Activated naive CD8-positive, alpha-beta T cell treated with anti-CD3 and anti-CD28 coated beads, Interleukin-2, amount 10 ng/mL, durations not matched to agents 7 days and 5 days (primary cell): ENCODE measurements around the gene PRPF19. TPM values are rescaled to one million over a fixed set of nuclear protein-coding genes. Genes with fewer than 3 reads are reported as not detected.

Experiments used
- ATAC-seq: fragments of 150-1000 bp; cut with Tn5 transposase; one replicate; pipeline ENCODE4 v1.10.0; 2021; ENCODE audit warnings: low read depth, moderate library complexity
- POLR2A ChIA-PET: fragments of 350-600 bp; sonication (Branson Sonifier 250); formaldehyde crosslinking; loops from one replicate; lab custom pipeline; 2021; ENCODE audit warnings: antibody characterized with exemption; lab: Charles Lee
- DNase-seq: peaks from one replicate; pipeline ENCODE4 v3.0.0; 2021
- H3K27ac Mint-ChIP-seq: one replicate; pipeline ENCODE4 v1.8.0; 2022; ENCODE audit warnings: mild to moderate bottlenecking, mixed read lengths
- H3K27me3 Mint-ChIP-seq: one replicate; pipeline ENCODE4 v1.8.0; 2022; ENCODE audit warnings: mild to moderate bottlenecking, moderate library complexity, mixed read lengths
- H3K36me3 Mint-ChIP-seq: one replicate; pipeline ENCODE4 v1.8.0; 2021; ENCODE audit warnings: mild to moderate bottlenecking, mixed read lengths
- H3K4me1 Mint-ChIP-seq: one replicate; pipeline ENCODE4 v1.8.0; 2021; ENCODE audit warnings: mixed read lengths
- H3K4me3 Mint-ChIP-seq: one replicate; pipeline ENCODE4 v1.8.0; 2022; ENCODE audit warnings: mild to moderate bottlenecking, moderate library complexity, mixed read lengths
- H3K9me3 Mint-ChIP-seq: one replicate; pipeline ENCODE4 v1.8.0; 2021; ENCODE audit warnings: mixed read lengths
- total RNA-seq, 2 experiments: library from RNA; stranded (reverse); gene quantifications; one replicate each; pipeline ENCODE4 v1.2.3, GENCODE V29; 2021

PRPF19 gene
- total RNA-seq, 2 experiments from 2014 or later, result 97.7 to 103 TPM

- ATAC-seq (peak; percentile 36), DNase-seq (no peak)
- POLR2A ChIA-PET, result no interaction called here
- Mint-ChIP-seq H3K36me3 (peaks cover 15% of the 10 kb centered on the region), H3K27ac (no peak overlapping the region), H3K4me1 (peaks cover 9% of the 10 kb centered on the region), H3K4me3 (no peak overlapping the region), H3K27me3 (no peaks in the 10 kb centered on the region), H3K9me3 (no peaks in the 10 kb centered on the region)
Observed at GRCh38 chr11:60879971-60880588, 26.3 kb downstream of the PRPF19 start.

DNA sequence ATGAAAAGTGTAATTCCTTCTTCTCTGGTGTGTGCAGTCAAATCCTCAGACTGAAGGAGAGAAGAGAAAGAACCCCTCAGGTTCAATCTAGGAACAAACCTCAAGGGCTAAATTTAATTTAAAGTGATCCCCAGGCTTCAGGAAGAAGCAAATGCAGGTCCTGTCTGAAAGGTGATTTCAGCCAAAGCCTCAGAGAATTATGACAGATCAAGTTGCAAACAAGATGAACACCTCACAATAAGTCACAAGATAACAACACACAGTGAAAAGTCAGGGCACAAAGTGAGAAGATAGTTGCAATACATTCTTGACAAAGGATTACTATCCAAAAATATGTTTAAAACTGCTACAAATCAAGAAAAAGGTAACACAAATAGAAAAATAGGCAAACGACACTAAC is 27.3 kb downstream of the PRPF19 start:
- Mint-ChIP-seq H3K27ac (no peak overlapping the region), H3K9me3 (no peaks in the 10 kb centered on the region), H3K4me1 (peaks cover 11% of the 10 kb centered on the region), H3K36me3 (peaks cover 13% of the 10 kb centered on the region), H3K4me3 (no peak overlapping the region), H3K27me3 (no peaks in the 10 kb centered on the region)
- ATAC-seq, result no peak
- DNase-seq, result no peak
- POLR2A ChIA-PET, result no interaction called here

DNA sequence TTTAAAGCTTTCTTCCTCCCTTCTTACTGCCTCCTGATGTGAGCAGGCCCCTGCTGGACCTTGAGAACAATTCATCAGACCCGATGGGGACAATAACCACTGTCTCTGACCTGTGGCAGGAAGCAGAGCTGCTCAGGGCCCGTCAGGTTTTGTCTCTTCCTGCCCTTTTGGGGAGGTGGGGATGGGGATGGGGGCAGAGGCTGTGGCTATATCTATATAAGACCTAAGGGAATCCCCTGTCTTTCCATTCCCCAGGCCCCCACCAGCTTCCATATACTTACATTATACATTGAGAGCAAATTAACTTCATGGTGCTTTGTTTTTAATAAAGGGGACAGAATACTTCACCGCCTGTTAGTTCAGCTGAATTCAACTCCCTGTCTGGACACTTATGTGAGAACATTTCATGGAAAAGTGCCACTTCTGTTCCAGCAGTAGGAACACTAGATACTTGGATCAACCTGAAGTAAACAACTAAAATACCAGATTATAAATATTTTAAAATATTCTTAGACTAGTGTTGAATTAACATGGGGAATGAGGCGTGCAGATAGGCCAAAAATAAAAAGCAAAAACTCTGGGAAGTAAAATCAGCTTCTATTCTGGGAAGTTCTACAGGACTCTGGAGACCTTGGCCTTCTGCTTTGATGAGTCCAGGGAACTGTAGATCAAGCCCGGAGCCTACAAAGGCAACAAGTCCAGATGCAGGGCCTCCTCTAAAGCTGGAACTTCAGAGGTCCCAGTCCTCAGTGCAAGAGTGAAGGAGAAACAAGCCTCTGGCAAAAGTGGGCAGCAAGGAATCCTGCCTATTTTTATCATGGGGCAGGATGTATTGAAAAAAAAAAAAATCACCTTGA is 27.9 kb downstream of the PRPF19 start:
- H3K27me3 Mint-ChIP-seq, result no peaks in the 10 kb centered on the region
- no peak for ATAC-seq
- H3K4me3 Mint-ChIP-seq, result no peak overlapping the region
- DNase-seq, result no peak
- H3K27ac Mint-ChIP-seq, result no peak overlapping the region
- H3K4me1 Mint-ChIP-seq, result peaks cover 15% of the 10 kb centered on the region
- no peaks in the 10 kb centered on the region for H3K9me3 Mint-ChIP-seq
- H3K36me3 Mint-ChIP-seq, result peaks cover 9% of the 10 kb centered on the region
- POLR2A ChIA-PET, result no interaction called here

- Mint-ChIP-seq H3K4me1 (peaks cover 33% of the 10 kb centered on the region), H3K4me3 (no peak overlapping the region), H3K27ac (peak overlapping the region; percentile 30), H3K9me3 (no peaks in the 10 kb centered on the region), H3K27me3 (no peaks in the 10 kb centered on the region), H3K36me3 (peaks cover 3% of the 10 kb centered on the region)
- no peak for ATAC-seq
- POLR2A ChIA-PET, result no interaction called here
- no peak for DNase-seq
Observed at GRCh38 chr11:60876168-60876485, 30.3 kb downstream of the PRPF19 start.

DNA sequence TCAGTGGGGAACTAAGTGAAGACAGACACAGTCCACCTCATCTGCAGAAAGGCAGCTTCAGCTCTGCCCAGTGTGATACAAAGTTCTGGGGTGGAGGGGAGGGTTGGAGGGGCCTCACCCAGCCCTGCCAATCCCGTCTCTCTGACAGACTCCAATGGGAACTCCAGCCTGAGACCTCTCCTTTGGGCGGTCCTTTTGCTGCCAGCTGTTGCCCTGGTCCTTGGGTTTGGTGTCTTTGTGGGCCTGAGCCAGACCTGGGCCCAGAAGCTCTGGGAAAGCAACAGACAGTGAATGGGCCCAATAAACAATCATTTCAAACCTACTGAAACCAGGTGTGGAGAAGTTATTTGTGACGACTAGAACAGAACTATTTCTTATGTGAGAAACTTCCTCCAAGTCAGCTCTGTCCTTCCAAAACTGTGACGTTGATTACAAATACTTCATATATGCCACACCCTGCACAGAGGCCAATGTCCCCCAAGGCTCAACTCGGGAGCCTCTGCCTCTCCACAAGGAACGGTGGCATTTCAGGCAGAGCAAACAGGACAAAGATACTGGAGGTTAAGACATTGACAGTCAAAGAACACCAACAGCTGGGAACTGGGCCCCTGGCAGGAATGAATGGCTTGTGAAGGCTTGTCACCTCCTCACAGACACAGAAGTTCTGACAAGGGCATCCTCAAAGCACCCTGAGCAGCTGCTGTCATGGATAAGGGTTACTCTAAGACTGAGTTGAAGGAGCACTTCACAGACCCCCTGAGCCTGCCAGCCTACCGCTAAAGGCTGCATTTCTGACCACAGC is 30.8 kb downstream of the PRPF19 start:
- ATAC-seq, result no peak
- POLR2A ChIA-PET, result no interaction called here
- H3K36me3 Mint-ChIP-seq, result peaks cover 3% of the 10 kb centered on the region
- no peaks in the 10 kb centered on the region for H3K9me3 Mint-ChIP-seq
- H3K27me3 Mint-ChIP-seq, result no peaks in the 10 kb centered on the region
- no peak overlapping the region for H3K27ac Mint-ChIP-seq
- no peak overlapping the region for H3K4me3 Mint-ChIP-seq
- H3K4me1 Mint-ChIP-seq, result peaks cover 36% of the 10 kb centered on the region
- no peak for DNase-seq

- no peak overlapping the region for H3K4me3 Mint-ChIP-seq
- H3K36me3 Mint-ChIP-seq, result peaks cover 3% of the 10 kb centered on the region
- H3K9me3 Mint-ChIP-seq, result no peaks in the 10 kb centered on the region
- ATAC-seq (no peak), DNase-seq (no peak)
- no peaks in the 10 kb centered on the region for H3K27me3 Mint-ChIP-seq
- POLR2A ChIA-PET, result no interaction called here
- peaks cover 41% of the 10 kb centered on the region for H3K4me1 Mint-ChIP-seq
- peak overlapping the region; percentile 54 for H3K27ac Mint-ChIP-seq
Observed at GRCh38 chr11:60874421-60875365, 31.7 kb downstream of the PRPF19 start.

DNA sequence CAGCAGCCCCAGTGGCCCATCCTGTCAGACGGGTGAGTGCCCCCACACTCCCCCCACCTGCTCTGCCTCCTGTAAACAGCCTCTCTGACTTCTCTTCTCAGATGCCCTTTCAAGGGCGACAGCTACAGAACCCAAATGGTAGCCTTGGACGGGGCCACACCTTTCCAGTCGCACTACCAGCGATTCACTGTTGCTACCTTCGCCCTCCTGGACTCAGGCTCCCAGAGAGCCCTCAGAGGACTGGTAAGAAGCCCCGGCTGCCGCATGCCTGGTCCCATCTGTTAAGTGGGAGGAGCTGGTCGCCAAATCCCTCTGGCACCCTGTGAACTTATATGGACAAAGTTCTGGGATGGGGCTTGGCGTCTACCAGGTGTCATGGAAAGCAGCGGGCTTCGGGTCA is 32.9 kb downstream of the PRPF19 start:
- POLR2A ChIA-PET, result no interaction called here
- no peaks in the 10 kb centered on the region for H3K9me3 Mint-ChIP-seq
- H3K4me1 Mint-ChIP-seq, result peaks cover 48% of the 10 kb centered on the region
- ATAC-seq (no peak), DNase-seq (no peak)
- peak overlapping the region; percentile 62 for H3K27ac Mint-ChIP-seq
- H3K27me3 Mint-ChIP-seq, result no peaks in the 10 kb centered on the region
- H3K36me3 Mint-ChIP-seq, result no peaks in the 10 kb centered on the region
- no peak overlapping the region for H3K4me3 Mint-ChIP-seq

DNA sequence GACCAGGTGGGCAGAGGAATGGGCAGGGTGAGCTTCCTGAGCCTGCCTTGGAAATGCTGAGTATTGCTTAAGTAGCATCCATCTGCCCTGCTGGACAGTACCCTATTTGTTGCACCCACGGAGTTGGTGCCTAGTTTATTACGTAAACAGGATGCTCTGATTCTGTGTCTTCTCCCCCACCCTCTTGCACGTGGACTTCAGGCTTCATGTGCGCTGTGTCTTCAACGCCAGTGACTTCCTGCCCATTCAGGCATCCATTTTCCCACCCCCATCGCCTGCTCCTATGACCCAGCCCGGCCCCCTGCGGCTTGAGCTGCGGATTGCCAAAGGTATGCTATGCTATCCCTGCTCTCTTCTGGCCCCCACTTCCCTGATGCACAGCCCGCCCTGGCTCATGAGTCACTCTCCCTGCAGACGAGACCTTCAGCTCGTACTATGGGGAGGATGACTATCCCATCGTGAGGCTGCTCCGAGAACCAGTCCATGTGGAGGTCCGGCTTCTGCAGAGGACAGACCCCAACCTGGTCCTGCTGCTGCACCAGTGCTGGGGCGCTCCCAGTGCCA is 33.3 kb downstream of the PRPF19 start:
- POLR2A ChIA-PET, result interaction anchor here (2.2 kb wide), 1 partner anchor 17 kb away, joined by 7 read pairs; the partner anchor contains the start of gene PTGDR2
- peaks cover 53% of the 10 kb centered on the region for H3K4me1 Mint-ChIP-seq
- DNase-seq, result no peak

DNA sequence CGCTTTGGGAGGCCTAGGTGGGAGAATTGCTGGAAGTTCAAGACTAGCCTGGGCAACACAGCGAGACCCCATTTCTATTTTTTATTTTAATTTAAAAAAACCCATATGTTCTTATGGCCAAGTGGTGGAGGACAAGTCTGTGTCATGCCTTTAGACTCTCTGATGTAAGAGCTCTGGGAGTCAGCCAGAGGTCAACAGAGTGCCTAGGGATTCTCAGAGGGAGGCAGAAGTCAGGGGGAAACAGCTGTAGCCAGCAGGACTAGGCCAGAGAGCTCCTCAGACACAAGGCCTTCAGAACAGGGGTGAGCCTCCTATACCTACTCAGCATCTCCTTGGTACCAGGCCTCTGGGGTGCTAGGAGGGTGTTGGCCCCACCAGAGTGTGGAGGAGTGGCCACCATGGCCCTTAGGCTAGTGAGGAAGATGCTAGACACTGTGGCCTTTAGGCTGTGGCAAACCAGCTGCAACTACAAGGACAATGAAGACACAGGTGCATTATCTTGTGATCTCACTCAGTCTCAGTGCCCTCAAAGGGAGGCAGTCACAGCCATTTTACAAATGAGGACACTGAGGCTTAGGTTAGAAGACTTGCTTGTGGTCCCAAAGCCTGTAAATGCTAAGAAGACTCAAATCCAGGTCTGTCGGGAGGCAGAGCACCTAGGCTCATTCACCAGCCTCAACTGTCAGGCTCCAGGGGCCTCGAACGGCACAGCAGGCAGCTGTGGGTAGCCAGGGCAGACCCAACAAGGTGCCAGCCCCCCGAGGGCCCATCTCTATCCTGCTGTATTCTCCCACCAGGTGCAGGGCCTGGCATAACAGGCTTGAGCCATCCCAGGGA is 34.0 kb downstream of the PRPF19 start:
- POLR2A ChIA-PET, result interaction anchor here (0.7 to 2.2 kb wide), 8 partner anchors 12 to 40 kb away, joined by 3 to 13 read pairs (median 4); partner anchors contain the start of genes CCDC86 and PTGDR2
- no peaks in the 10 kb centered on the region for H3K36me3 Mint-ChIP-seq
- H3K9me3 Mint-ChIP-seq, result no peaks in the 10 kb centered on the region
- H3K27ac Mint-ChIP-seq, result peak overlapping the region; percentile 70
- peaks cover 54% of the 10 kb centered on the region for H3K4me1 Mint-ChIP-seq
- peak overlapping the region; percentile 59 for H3K4me3 Mint-ChIP-seq
- DNase-seq (no peak), ATAC-seq (no peak)
- H3K27me3 Mint-ChIP-seq, result no peaks in the 10 kb centered on the region

More for the DNA sequence above, 33.3 kb downstream of the PRPF19 start:
- no peaks in the 10 kb centered on the region for H3K27me3 Mint-ChIP-seq
- no peaks in the 10 kb centered on the region for H3K36me3 Mint-ChIP-seq
- peak overlapping the region; percentile 62 for H3K27ac Mint-ChIP-seq
- H3K9me3 Mint-ChIP-seq, result no peaks in the 10 kb centered on the region
- no peak overlapping the region for H3K4me3 Mint-ChIP-seq
- ATAC-seq, result no peak

DNA sequence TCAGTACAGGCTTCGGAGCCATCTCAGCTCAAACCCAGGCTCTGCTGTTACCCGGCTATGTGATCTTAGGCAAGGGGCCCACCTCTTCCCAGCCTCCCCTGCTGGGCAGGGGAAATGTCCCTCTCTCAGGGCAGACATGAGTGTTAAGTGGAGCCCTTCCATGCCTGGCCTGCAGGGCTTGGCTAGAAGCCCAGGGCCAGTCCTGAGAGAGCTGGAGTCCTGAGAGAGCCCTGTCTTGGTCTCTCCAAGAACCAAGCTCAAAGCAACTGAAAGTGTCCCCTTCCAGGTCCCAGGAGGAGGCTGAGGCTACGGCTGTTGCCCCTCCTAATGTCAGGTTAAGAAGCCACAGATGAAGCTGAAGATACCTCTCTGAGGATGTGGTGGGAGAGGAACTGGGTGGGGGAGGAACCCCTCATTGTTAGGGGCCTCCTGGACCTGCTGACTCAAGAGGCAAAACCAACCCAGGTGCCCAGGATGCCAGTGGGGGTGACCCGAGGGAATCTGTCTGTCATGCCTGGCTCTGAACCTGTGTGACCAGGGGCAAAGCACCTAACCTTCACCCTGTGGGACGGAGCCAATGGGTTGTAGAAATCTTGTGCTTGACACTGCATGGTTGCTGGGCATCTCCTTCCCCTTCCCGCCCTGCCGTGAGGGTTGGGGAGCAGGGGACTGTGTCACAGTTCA is 34.9 kb downstream of the PRPF19 start:
- H3K27ac Mint-ChIP-seq, result peak overlapping the region; percentile 85
- peak overlapping the region; percentile 59 for H3K4me3 Mint-ChIP-seq
- POLR2A ChIA-PET, result interaction anchor here (0.7 to 2.2 kb wide), 9 partner anchors 11 to 39 kb away, joined by 3 to 13 read pairs (median 4); partner anchors contain the start of genes CCDC86 and PTGDR2
- H3K4me1 Mint-ChIP-seq, result peaks cover 56% of the 10 kb centered on the region
- H3K36me3 Mint-ChIP-seq, result no peaks in the 10 kb centered on the region
- no peaks in the 10 kb centered on the region for H3K9me3 Mint-ChIP-seq
- no peaks in the 10 kb centered on the region for H3K27me3 Mint-ChIP-seq
- ATAC-seq (peak; percentile 62), DNase-seq (peak; percentile 59)

GRCh38 chr11:60870733-60871377 is 35.5 kb downstream of the PRPF19 start:
- peak overlapping the region; percentile 85 for H3K27ac Mint-ChIP-seq
- no peaks in the 10 kb centered on the region for H3K27me3 Mint-ChIP-seq
- ATAC-seq (peak; percentile 29), DNase-seq (peak; percentile 57)
- peak overlapping the region; percentile 59 for H3K4me3 Mint-ChIP-seq
- H3K36me3 Mint-ChIP-seq, result no peaks in the 10 kb centered on the region
- no peaks in the 10 kb centered on the region for H3K9me3 Mint-ChIP-seq
- POLR2A ChIA-PET, result interaction anchor here (0.8 to 2.2 kb wide), 9 partner anchors 10 to 43 kb away, joined by 3 to 13 read pairs (median 4); partner anchors contain the start of genes CCDC86, PTGDR2 and TMEM109
- peaks cover 56% of the 10 kb centered on the region for H3K4me1 Mint-ChIP-seq
